Mucosa of rectum (tissue), 2 donors: ENCODE measurements around the gene CASZ1.

Experiments used
- H3K27ac ChIP-seq, 2 donors: one replicate each; pipeline ENCODE4 v1.7.0; 2013; ENCODE audit warnings: inconsistent platforms in 2 of 2, low read depth in 2 of 2, low read length in 2 of 2
- H3K27me3 ChIP-seq, 2 donors: one replicate each; pipeline ENCODE4 v1.7.0; 2013; ENCODE audit warnings: low read length in 2 of 2; ENCODE audit not compliant: control insufficient read depth in 2 of 2, insufficient read depth in 2 of 2
- H3K36me3 ChIP-seq, 2 donors: one replicate each; pipeline ENCODE4 v1.7.0; 2013; ENCODE audit warnings: low read length in 2 of 2; ENCODE audit not compliant: control insufficient read depth in 2 of 2, insufficient read depth in 2 of 2
- H3K4me1 ChIP-seq, 2 donors: one replicate each; pipeline ENCODE4 v1.7.0; 2013; ENCODE audit warnings: low read length in 2 of 2, mild to moderate bottlenecking in 1 of 2; ENCODE audit not compliant: control insufficient read depth in 2 of 2, insufficient read depth in 2 of 2
- H3K4me3 ChIP-seq, 2 donors: one replicate each; pipeline ENCODE4 v1.7.0; 2013; ENCODE audit warnings: low read length in 2 of 2
- H3K9ac ChIP-seq, 2 donors: one replicate each; pipeline ENCODE4 v1.7.0; 2013; ENCODE audit warnings: low read length in 2 of 2, low read depth in 1 of 2, mild to moderate bottlenecking in 1 of 2
- H3K9me3 ChIP-seq, 2 donors: one replicate each; pipeline ENCODE4 v1.7.0; 2013; ENCODE audit warnings: low read length in 2 of 2; ENCODE audit not compliant: control insufficient read depth in 2 of 2
- donor health status: healthy.
- donor health status: Normal muscosa, but diverticular disease.

Gene CASZ1

DNA sequence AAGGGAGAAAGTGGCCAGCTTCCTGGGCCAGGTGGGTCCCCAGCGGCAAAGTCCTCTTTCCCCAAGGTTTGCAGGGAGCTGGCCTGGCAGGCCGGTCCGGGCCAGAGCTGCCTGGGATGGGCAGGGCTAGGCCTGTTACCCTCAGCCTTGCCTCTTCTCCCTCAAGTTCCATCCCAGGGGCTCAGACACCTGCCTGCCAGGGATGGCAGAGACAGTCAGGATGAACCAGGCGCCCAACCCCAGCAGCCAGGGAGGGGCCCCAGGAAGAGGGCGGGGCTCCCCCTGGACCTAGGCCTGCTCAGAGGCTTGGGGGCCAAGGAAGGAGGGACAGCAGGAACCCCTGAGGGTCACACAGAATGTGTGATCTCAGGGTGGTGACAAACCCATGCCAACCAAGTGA, 120.6 kb downstream of the CASZ1 start:
- peaks cover 52 to 68% of the 10 kb centered on the region in 2 donors for H3K4me1 ChIP-seq
- peak overlapping the region; percentile 80 to 89 for H3K27ac ChIP-seq
- peak overlapping the region in 1 of 2 donors; percentile 16 for H3K4me3 ChIP-seq
- H3K36me3 ChIP-seq, result no peaks in the 10 kb centered on the region
- no peaks in the 10 kb centered on the region for H3K27me3 ChIP-seq
- peak overlapping the region in 1 of 2 donors; percentile 70 for H3K9ac ChIP-seq
- no peaks in the 10 kb centered on the region for H3K9me3 ChIP-seq

GRCh38 chr1:10674700-10675609, 121.5 kb downstream of the CASZ1 start:
- Histone ChIP-seq H3K9ac (peak overlapping the region; percentile 41 to 70), H3K27ac (peak overlapping the region; percentile 80 to 89), H3K4me1 (peaks cover 47 to 64% of the 10 kb centered on the region in 2 donors), H3K9me3 (no peaks in the 10 kb centered on the region), H3K4me3 (peak overlapping the region; percentile 16 to 31), H3K36me3 (no peaks in the 10 kb centered on the region), H3K27me3 (no peaks in the 10 kb centered on the region)

- H3K27ac ChIP-seq, result peak overlapping the region in 1 of 2 donors; percentile 80
- no peak overlapping the region for H3K4me3 ChIP-seq
- peaks cover 41 to 58% of the 10 kb centered on the region in 2 donors for H3K4me1 ChIP-seq
- H3K9me3 ChIP-seq, result no peaks in the 10 kb centered on the region
- H3K27me3 ChIP-seq, result no peaks in the 10 kb centered on the region
- no peak overlapping the region for H3K9ac ChIP-seq
- no peaks in the 10 kb centered on the region for H3K36me3 ChIP-seq
Measured at GRCh38 chr1:10674222-10674621, 122.2 kb downstream of the CASZ1 start.

GRCh38 chr1:10673109-10673711, 123.2 kb downstream of the CASZ1 start:
- no peak overlapping the region for H3K4me3 ChIP-seq
- H3K36me3 ChIP-seq, result no peaks in the 10 kb centered on the region
- no peak overlapping the region for H3K27ac ChIP-seq
- no peak overlapping the region for H3K9ac ChIP-seq
- H3K4me1 ChIP-seq, result peaks cover 41 to 59% of the 10 kb centered on the region in 2 donors
- no peaks in the 10 kb centered on the region for H3K9me3 ChIP-seq
- no peaks in the 10 kb centered on the region for H3K27me3 ChIP-seq

- Histone ChIP-seq H3K27ac (no peak overlapping the region), H3K4me3 (no peak overlapping the region), H3K36me3 (no peaks in the 10 kb centered on the region), H3K9me3 (no peaks in the 10 kb centered on the region), H3K4me1 (peaks cover 36 to 52% of the 10 kb centered on the region in 2 donors), H3K9ac (no peak overlapping the region), H3K27me3 (no peaks in the 10 kb centered on the region)
Measured at GRCh38 chr1:10672343-10673050, 123.9 kb downstream of the CASZ1 start.

DNA sequence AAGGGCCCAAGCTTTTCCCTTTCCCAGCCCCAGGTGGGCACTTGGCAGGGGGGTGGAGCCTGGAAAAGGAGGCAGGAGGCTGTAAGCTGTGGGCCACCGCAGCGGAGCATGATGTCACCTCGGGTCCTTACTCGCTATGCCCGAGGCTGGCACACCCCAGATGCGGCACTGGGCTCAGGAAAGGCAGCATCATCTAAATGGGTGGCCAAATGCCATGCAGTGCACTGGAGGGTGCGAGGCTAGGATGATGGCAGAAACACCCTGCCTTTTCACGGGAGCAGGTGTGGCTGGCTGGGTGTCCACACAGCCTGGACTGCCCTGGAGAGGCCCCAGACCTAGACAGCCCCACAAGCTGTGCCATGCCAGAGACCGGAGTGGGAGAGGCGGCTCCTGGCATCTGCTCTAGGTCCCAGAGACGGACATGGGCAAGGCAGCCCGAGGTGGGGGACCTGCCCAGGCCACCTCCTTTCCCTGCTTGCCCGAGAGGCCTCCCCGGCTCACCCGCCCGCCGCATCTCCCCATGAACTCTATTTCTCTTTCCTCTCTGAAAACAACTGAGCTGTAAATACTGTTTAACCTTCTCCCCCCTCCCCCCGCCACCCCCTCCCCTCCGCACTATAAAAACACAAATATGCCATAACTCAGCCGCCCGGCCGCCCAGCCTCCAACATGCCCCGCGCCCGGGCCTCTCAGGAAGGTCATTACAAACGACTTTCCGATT, 124.7 kb downstream of the CASZ1 start:
- Histone ChIP-seq H3K9me3 (no peaks in the 10 kb centered on the region), H3K9ac (peak overlapping the region in 1 of 2 donors; percentile 5), H3K27ac (peak overlapping the region in 1 of 2 donors; percentile 3), H3K4me3 (no peak overlapping the region), H3K27me3 (no peaks in the 10 kb centered on the region), H3K36me3 (no peaks in the 10 kb centered on the region), H3K4me1 (peaks cover 29 to 45% of the 10 kb centered on the region in 2 donors)

DNA sequence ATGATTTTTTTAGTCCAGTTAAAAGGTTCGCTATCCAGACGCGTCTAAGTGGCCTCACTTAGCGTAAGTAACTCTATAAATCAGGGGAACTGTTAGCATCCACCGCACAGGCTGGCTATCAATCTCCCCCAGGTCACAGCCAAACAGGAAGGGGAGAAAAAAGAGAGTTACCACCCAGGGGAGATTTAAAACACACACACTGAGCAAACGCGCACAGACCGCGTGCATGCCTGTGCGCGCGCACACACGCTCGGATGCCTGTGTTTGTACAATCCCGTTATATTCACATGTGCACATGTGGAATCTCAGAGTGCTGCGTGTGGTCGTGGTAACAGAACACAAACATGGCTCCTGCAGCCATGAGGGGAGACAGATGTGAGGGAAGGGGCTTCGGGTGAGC, 125.4 kb downstream of the CASZ1 start:
- Histone ChIP-seq H3K9me3 (no peaks in the 10 kb centered on the region), H3K27ac (no peak overlapping the region), H3K4me3 (no peak overlapping the region), H3K9ac (no peak overlapping the region), H3K27me3 (no peaks in the 10 kb centered on the region), H3K4me1 (peaks cover 25 to 39% of the 10 kb centered on the region in 2 donors), H3K36me3 (no peaks in the 10 kb centered on the region)

DNA sequence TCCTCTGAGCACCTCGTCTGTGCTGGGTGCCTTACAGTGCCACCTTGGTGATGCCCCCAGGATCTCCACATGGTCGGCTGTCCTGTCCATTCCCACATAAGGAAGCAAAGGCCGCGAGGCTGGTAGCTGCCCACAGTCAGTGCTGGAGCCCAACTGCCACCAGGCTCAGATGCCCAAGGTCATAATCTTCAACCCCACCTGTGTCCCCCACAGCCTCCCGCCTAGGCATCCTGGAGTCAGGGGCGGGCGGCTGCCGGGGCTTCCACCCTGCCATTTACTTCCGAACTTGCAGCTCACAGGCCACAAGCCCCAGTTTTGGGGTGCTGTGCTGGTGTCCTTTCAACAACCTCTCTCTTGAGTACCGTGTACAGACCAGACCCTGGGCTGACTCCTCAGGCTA, 126.3 kb downstream of the CASZ1 start:
- Histone ChIP-seq H3K27me3 (no peaks in the 10 kb centered on the region), H3K4me3 (no peak overlapping the region), H3K36me3 (peaks cover 0 to 2% of the 10 kb centered on the region in 2 donors), H3K9me3 (no peaks in the 10 kb centered on the region), H3K27ac (no peak overlapping the region), H3K9ac (no peak overlapping the region), H3K4me1 (peaks cover 16 to 30% of the 10 kb centered on the region in 2 donors)

GRCh38 chr1:10669570-10669969, 126.9 kb downstream of the CASZ1 start:
- Histone ChIP-seq H3K36me3 (peaks cover 0 to 7% of the 10 kb centered on the region in 2 donors), H3K27ac (no peak overlapping the region), H3K4me3 (no peak overlapping the region), H3K4me1 (peaks cover 10 to 24% of the 10 kb centered on the region in 2 donors), H3K27me3 (no peaks in the 10 kb centered on the region), H3K9me3 (no peaks in the 10 kb centered on the region), H3K9ac (no peak overlapping the region)
